A673 (cell line): ENCODE results near the gene RLF. TPM values are rescaled to one million over a fixed set of nuclear protein-coding genes. Genes with fewer than 3 reads are reported as not detected.

ENCODE experiments used
- BruUV-seq: library from RNA; stranded (reverse); fragments of 400-500 nt; replicated peaks from 2 replicates; lab custom pipeline; 2021; lab: Mats Ljungman, UMichigan
- CTCF ChIA-PET: fragments of 300-600 bp; sonication (Branson Sonifier 250); formaldehyde crosslinking; loops from one replicate; lab custom pipeline; 2022; ENCODE audit warnings: antibody characterized with exemption; lab: Charles Lee
- POLR2A ChIA-PET: fragments of 300-600 bp; sonication (Branson Sonifier 250); formaldehyde crosslinking; loops from one replicate; lab custom pipeline; 2022; ENCODE audit warnings: antibody characterized with exemption; ENCODE audit not compliant: low non-redundant PET; lab: Charles Lee
- DNase-seq: peaks from one replicate; pipeline ENCODE4 v3.0.0-alpha.2; 2015; ENCODE audit warnings: low spot score
- H3K27ac ChIP-seq: fragments of 200-600 bp; sonication (generic); 2 replicates; pipeline ENCODE4 v1.5.1; 2016; ENCODE audit warnings: mixed run types, low read depth, mild to moderate bottlenecking, mixed read lengths, antibody characterized with exemption, low read length; ENCODE audit not compliant: poor library complexity, severe bottlenecking
- H3K27me3 ChIP-seq: fragments of 200-600 bp; sonication (generic); replicated peaks from 2 replicates; pipeline ENCODE4 v1.6.1; 2017; ENCODE audit warnings: mixed run types, low read depth, mild to moderate bottlenecking, mixed read lengths, antibody characterized with exemption, low read length; ENCODE audit not compliant: insufficient read depth, poor library complexity
- H3K36me3 ChIP-seq: fragments of 200-600 bp; sonication (generic); 2 replicates; pipeline ENCODE4 v1.6.1; 2016; ENCODE audit warnings: mixed run types, mild to moderate bottlenecking, mixed read lengths, antibody characterized with exemption, low read length; ENCODE audit not compliant: insufficient read depth, poor library complexity, severe bottlenecking
- H3K4me1 ChIP-seq: fragments of 200-600 bp; sonication (generic); 2 replicates; pipeline ENCODE4 v1.6.1; 2017; ENCODE audit warnings: mixed run types, mild to moderate bottlenecking, mixed read lengths, antibody characterized with exemption, low read length; ENCODE audit not compliant: insufficient read depth, poor library complexity, severe bottlenecking
- H3K4me3 ChIP-seq: fragments of 200-600 bp; sonication (generic); 2 replicates; pipeline ENCODE4 v1.5.1; 2016; ENCODE audit warnings: low read depth, mixed run types, mild to moderate bottlenecking, mixed read lengths, low read length; ENCODE audit not compliant: poor library complexity, severe bottlenecking
- H3K9me3 ChIP-seq: fragments of 200-600 bp; sonication (generic); 2 replicates; pipeline ENCODE4 v1.6.1; 2016; ENCODE audit warnings: mixed run types, low read depth, mild to moderate bottlenecking, mixed read lengths, antibody characterized with exemption, low read length; ENCODE audit not compliant: poor library complexity, severe bottlenecking
- CTCF ChIP-seq: fragments of 300-800, 200-600 bp; sonication (generic); conservative IDR thresholded peaks from 2 replicates; pipeline ENCODE4 v1.5.1; 2017; ENCODE audit warnings: low read depth, mild to moderate bottlenecking, antibody characterized with exemption, low read length, moderate library complexity, mixed read lengths
- EZH2 ChIP-seq: fragments of 200-600 bp; sonication (generic); IDR thresholded peaks from 2 replicates; pipeline ENCODE4 v1.6.1; 2017; ENCODE audit warnings: borderline replicate concordance, low read depth, mild to moderate bottlenecking, mixed read lengths, antibody characterized with exemption, low read length; ENCODE audit not compliant: poor library complexity, severe bottlenecking
- intact Hi-C: fragments of 100-400 bp; cut with micrococcal nuclease; formaldehyde crosslinking; loops from one replicate; pipeline ENCODE4 v1.10.0; 2022; ENCODE audit not compliant: unreplicated experiment
- total RNA-seq: library from RNA; stranded (reverse); gene quantifications from 2 replicates; pipeline ENCODE4 v1.2.3, GENCODE V29; 2021

Gene RLF
- total RNA-seq, 1 experiment from 2014 or later, result 18.1 TPM

DNA sequence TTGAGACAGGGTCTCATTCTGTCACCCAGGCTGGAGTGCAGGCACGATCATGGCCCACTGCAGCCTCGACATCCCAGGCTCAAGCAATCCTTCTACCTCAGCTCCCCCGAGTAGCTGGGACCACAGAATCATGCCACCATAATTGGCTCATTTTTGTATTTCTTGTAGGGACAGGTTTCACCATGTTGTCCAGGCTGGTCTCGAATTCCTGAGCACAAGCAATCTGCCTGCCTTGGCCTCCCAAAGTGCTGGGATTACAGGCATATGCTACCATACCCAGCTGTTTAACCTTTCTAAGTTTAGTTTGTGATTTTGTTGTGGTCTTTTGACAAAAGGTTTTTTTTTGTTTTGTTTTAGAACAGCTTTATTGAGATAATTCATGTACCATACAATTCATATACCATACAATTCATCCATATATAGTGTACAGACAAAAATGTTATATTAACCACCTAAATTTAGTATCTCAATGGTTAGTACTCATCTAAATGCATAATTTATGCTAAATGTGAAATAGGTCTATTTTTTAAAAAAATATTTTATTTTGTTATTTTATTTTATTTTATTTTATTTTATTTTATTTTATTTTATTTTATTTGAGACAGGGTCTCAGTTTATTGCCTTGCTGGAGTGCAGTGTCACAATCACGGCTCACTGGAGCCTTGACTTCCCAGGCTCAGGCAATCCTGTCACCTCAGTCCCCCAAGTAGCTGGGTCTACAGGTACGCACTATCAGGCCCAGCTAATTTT, 105.8 kb downstream of the RLF start:
- intact Hi-C loops, result no loop called here
- POLR2A ChIA-PET, result no interaction called here
- peaks cover 70% of the 10 kb centered on the region for H3K36me3 ChIP-seq
- no peak overlapping the region for H3K27ac ChIP-seq
- CTCF ChIA-PET, result no interaction called here
- no TSS peak for BruUV-seq
- no peak for DNase-seq
- no peak overlapping the region for H3K4me3 ChIP-seq
- H3K27me3 ChIP-seq, result no peaks in the 10 kb centered on the region
- H3K9me3 ChIP-seq, result no peaks in the 10 kb centered on the region
- TF ChIP-seq EZH2 (no peak), CTCF (no peak)
- no peaks in the 10 kb centered on the region for H3K4me1 ChIP-seq

DNA sequence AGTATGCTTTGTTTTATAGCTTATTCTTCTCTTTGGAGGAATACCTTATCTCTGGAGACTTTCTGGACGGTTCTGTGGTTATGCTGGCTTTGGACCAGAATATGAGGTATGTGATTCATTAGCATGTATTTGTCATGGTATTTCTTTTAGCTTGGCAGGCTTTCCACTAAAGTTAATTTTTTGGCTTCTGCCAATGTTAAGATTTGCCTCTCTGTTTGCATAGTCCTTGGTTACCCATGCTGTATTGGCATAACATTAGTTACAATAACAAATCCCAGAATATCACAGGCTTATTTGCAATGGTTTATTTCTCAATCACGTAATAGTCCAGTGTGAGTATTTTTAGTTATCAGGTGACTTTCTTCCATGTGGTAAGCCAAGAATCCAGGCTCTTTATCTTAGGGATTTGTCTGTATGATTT, 106.6 kb downstream of the RLF start:
- no peak overlapping the region for H3K4me3 ChIP-seq
- intact Hi-C loops, result no loop called here
- no peaks in the 10 kb centered on the region for H3K9me3 ChIP-seq
- CTCF ChIA-PET, result no interaction called here
- H3K36me3 ChIP-seq, result peaks cover 70% of the 10 kb centered on the region
- POLR2A ChIA-PET, result no interaction called here
- no peak for DNase-seq
- no TSS peak for BruUV-seq
- H3K27me3 ChIP-seq, result no peaks in the 10 kb centered on the region
- TF ChIP-seq CTCF (no peak), EZH2 (no peak)
- H3K4me1 ChIP-seq, result no peaks in the 10 kb centered on the region
- no peak overlapping the region for H3K27ac ChIP-seq

- H3K4me3 ChIP-seq, result no peak overlapping the region
- H3K4me1 ChIP-seq, result no peaks in the 10 kb centered on the region
- no peaks in the 10 kb centered on the region for H3K9me3 ChIP-seq
- peaks cover 68% of the 10 kb centered on the region for H3K36me3 ChIP-seq
- TF ChIP-seq CTCF (no peak), EZH2 (no peak)
- intact Hi-C loops, result no loop called here
- ChIA-PET CTCF (no interaction called here), POLR2A (interaction anchor here (0.7 kb wide), 1 partner anchor 1165 kb away, joined by 13 read pairs; no protein-coding TSS in a partner anchor)
- no peaks in the 10 kb centered on the region for H3K27me3 ChIP-seq
- no TSS peak for BruUV-seq
- no peak for DNase-seq
- no peak overlapping the region for H3K27ac ChIP-seq
These were observed 107.0 kb downstream of the RLF start for GRCh38 chr1:40268211-40268610.
